GM21515 (cell line): Measurements from ENCODE around the gene GFER.
"Not testable (repeated sequence)": the region's sequence is repeated elsewhere in the genome, so short reads cannot be mapped to it uniquely, and the experiment has no call there.

Source experiments
- ATAC-seq: cut with Tn5 transposase; IDR thresholded peaks from one replicate; pipeline ENCODE4 v1.9.1; 2021; ENCODE audit not compliant: unreplicated experiment

Gene GFER

DNA sequence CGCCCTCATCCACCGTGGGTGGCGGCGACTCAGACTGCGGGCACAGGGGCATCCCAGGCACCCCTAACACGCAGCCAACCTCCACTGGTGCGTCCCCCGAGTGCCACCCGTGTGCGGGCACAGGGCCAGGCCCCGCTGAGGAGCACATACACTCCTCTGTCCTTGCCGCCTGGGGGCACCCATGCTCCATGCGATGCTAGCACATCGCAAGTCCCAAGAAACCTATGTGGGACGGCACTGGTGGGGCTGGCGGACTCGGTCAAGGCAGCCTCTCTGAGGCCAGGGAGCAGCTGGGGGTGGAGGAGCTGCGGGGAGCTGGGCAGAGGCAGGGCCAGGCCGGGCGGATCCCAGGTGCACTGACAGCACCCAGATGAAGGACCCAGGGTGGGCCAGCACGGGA, 21.7 kb downstream of the GFER start:
- no peak for ATAC-seq

DNA sequence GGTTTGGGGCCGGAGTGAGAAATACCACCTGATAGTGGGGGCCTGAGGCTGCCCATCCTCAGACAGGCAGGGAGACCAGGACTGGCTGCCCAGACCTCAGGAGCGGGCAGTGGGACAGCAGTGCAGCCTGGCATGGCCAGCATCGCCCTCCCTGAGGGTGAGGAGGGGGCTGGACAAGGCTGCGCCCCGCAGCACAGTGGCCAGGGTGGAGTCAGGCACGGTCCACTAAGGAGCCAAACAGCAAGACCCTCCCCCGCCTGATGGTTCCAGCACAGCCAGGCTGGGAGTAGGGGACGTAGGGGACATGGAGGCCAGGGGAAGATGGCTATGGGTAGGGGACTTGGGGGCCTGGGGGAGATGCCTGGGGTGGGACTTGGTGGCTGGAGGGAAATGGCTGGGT, 22.3 kb downstream of the GFER start:
- no peak for ATAC-seq

DNA sequence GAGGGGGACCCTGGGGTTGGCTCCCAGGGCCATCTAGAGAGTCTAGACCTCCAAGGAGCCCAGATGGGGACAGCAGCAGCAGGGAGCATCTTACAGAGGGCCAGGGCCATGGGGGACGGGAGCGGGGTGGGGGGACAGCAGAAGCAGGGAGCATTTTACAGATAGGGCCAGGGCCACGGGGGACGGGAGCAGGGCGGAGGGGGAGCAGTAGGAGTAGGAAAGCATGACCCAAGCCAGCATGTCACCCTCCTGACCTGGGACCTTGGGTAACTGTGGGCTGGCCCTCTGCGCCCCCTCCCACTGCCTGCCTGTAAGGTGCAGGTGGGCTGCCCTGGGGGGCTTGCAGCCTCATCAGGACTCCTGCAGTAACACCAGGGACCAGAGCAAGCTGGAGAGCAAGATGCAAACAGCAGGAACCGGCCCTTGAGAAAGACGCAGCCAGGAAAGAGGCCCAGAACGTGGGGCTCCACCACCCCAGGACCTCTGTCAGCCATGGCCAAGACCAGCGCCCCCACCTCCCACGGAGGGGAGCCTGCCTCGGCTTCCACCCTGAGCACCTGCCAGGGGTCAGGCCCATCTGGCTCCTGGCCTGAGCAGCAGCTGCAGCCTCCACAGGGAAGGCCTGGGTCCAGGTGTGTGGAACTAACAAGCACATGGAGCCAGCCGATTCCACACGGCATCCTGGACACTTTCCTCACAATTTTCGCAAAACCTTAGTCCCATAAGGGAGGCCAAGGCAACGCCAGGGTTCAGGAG, 23.3 kb downstream of the GFER start:
- ATAC-seq, result no peak

DNA sequence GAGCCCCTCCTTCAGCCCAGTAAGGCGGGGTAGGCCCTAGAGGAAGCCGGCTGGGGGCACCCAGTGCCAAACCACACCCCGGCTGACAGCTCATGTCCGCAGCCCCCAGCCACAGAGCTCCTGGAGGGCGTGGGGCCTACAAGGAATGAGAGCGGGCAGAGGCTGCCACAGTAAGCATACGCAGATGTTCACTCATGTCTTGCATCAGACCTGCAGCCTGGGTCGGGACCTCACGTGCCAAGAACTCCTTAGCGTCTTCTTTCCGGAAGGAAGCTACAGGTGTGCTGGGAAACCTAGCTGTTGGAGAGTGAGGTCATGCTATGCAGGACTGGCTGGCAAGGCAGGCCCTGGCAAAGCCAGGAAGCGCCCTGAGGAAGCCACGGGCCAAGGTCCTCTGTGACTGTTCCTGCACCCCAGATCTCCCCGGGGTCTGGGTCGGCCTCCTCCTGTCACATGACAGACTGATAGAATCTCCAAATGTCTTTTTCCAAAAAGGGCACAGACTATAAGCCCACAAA, 24.1 kb downstream of the GFER start:
- ATAC-seq, result no peak

DNA sequence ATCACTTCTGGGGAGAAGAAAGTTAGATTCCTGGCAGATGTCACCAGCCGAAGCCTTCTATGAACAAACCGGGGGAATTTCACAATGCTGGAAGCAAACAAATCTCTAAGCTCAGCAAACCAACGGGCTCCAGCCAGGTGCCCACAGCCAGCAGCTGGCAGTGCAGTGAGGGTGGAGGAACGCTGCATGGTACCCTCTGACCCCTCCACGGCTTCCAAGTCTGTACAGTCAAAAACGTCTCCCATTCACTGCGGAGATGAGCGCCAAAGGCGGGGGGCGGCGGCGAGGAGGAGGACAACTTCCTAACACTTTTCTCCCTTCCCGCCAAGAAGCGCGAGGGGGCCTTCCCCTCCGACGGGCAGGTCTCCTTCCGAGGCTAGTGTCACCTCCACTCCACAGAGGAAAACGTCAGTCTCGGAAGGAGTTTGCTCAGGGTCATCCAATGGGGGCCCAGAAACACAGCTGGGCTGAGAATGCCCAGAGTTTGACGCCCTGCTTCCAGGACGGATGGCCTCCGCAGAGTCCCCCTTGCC, 24.7 kb downstream of the GFER start:
- ATAC-seq, result no peak

DNA sequence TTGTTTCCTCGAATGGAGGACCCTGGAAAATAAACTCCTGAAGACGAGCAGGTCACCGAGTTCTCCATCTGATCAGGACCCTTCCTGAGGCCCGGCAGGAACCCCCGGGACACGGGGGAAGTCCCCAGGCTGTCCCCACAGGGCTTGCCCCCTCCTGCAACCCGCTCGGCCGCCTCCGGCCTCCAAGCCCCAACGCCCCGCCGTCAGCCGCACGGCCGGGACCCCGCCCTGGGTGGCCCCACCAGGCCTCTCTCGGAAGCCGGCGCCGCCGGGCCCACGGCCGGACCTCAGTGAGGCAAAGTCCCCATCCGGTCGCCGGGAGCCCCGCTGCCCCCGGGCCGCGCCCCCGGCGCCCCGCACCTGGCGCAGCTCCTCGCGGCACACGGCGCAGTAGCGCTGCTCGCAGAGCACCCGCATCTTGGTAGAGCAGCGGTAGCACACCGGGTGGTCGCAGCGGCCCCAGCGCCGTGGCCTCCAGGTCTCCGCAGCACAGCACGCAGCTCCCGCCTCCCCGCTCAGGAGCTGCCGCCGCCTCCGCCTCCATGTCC, 25.2 kb downstream of the GFER start:
- peak; percentile 30 for ATAC-seq

DNA sequence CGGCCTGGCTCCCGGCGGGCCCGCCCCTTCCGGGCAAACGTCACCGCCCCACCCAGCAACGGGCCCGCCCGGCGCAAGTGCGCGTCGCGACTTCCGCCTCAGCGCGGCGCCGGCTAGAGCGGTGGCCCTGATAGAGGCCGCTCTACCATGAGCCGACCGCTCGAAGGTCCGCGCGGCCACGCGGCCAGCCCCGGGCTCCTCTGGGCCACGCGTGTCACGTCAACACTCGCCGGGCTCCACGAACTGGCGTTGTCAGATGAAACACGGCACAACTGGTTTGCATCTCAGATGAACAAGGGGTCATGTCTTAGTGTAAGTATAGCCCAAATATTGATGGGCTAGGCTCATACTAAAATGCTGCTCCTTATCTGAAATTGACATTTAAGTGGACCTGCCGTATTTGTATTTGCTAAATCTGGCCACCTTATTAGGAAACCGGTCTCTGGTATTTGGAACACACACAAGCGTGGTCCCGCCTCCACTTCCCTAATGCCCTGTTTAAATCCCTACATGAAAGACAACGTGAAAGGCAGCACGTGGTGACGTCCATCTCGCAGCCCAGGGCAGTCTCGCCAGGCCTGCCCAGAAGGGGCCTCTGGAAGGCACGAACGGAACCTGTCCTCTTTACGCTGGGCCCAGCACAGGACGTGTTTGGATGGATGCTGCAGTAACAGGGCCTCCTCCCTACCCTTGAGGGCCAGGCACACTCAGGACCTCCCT, 26.0 kb downstream of the GFER start, which contains the start of gene ZNF598:
TSS of gene ZNF598 (minus strand) at position 31 of the 720 bp plus-strand sequence.
- peak; percentile 71 for ATAC-seq

DNA sequence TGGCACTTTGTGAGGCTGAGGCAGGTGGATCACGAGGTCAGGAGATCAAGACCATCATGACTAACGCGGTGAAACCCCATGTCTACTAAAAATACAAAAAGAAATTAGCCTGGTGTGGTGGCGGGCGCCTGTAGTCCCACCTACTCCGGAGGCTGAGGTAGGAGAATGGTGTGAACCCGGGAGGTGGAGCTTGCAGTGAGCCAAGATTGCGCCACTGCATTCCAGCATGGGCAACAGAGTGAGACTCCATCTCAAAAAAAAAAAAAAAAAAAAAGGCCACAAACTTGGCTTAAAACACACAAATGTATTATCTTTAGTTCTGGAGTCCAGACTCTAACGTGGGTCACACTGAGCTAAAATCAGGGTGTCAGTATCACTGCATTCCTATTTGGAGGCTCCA, 27.7 kb downstream of the GFER start:
- not testable (repeated sequence) for ATAC-seq

DNA sequence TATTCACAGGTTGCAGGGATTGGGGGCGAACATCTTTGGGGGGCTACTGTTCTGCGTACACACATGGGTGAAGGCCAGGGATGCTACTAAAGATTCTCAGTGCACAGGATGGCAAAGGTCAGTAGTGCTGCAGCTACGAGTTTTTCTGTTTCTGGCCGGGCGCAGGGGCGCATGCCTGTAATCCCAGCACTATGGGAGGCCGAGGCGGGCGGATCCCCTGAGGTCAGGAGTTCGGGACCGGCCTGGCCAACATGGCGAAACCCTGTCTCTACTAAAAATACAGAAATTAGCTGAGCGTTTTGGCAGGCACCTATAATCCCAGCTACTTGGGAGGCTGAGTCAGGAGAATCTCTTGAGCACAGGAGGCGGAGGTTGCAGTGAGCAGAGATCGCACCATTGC, 29.5 kb downstream of the GFER start:
- ATAC-seq, result no peak

DNA sequence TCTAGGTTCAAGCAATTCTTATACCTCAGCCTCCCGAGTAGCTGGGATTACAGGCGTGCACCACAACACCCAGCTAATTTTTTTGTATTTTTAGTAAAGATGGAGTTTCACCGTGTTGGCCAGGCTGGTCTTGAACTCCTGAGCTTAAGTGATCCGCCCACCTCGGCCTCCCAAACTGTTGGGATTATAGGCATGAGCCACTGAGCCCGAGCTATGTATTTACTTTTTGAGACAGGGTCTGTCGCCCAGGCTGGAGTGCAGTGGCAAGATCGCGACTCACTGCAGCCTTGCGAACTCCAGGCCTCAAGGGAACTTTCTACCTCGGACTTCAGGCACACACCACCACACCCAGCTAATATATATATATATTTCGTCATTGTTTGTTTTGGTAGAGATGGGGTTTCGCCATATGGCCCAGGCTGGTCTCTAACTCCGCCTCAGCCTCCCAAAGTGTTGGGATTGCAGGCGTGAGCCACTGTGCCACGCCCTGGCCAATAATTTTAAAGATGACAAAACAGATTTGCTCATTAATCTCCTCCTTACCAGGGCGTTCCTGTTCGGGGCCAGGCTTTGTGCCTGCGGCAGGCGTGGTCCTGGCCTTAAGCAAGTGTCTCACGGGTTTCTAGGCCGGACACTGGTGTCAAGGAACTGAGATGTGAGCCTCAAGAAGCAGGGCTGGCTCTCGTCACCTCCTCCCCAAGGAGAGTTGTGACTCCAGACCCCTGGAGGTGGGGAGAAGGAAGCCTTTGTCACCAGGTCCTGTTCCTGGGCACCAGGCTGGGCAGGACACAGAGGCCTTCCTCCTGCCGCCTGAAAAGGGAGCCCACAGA, 31.3 kb downstream of the GFER start:
- no peak for ATAC-seq

DNA sequence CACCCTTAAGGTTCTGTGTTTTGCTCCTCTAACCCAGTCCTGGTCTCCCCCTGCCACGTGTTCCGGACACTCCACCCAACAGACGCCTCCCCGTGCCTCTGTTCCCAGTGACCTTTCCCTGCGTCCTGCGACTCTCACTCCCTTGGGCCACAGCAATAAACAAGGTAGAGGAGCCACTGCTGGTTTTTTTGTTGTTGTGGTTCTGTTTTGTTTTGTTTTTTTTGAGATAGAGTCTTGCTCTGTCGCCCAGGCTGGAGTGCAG, 31.9 kb downstream of the GFER start:
- no peak for ATAC-seq

DNA sequence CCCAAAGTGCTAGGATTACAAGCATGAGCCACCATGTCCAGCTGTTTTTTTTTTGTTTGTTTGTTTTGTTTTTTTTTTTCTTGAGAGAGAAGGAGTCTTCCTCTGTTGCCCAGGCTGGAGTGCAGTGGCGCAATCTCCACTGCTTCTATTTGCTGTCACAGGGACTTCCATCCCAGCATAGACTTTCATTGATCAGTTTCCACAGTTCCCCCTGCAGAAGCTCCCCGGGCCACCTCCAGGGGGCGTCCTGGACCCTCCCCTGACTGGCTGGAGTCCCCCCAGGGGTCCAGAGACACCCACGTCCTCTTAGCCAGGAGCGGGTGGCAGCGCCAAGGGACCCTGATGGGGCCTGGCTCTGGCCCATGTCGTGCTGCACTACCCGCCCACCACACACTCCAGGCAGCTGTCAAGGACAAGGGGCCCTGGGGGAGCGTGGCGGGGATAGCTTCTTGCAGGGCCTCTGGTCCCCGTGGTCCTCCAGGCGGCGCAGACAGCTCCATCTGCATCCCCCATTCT, 32.5 kb downstream of the GFER start:
- no peak for ATAC-seq

DNA sequence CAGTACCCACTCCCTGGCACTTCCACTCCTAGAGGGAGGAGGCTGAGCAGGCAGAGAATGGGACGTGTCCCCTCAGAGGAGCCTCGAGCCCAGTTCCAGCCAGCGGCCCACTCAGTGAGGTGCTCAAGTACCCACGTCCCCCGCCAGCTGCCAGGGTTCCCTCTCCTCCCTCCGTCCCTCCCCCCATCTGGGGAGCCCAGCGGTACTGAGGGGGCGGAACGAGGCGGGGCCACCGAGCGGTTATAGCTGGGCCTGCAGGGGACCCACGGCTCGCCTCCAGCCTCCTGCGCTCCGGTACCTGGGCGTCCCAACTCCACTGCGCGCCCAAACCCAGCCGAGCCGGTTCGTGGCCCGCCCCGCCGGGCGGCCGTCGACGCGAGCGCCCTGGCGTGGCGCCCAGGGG, 35.5 kb downstream of the GFER start, which contains the start of gene NPW:
TSS of gene NPW (plus strand) at position 268 of the 403 bp plus-strand sequence.
- no peak for ATAC-seq

DNA sequence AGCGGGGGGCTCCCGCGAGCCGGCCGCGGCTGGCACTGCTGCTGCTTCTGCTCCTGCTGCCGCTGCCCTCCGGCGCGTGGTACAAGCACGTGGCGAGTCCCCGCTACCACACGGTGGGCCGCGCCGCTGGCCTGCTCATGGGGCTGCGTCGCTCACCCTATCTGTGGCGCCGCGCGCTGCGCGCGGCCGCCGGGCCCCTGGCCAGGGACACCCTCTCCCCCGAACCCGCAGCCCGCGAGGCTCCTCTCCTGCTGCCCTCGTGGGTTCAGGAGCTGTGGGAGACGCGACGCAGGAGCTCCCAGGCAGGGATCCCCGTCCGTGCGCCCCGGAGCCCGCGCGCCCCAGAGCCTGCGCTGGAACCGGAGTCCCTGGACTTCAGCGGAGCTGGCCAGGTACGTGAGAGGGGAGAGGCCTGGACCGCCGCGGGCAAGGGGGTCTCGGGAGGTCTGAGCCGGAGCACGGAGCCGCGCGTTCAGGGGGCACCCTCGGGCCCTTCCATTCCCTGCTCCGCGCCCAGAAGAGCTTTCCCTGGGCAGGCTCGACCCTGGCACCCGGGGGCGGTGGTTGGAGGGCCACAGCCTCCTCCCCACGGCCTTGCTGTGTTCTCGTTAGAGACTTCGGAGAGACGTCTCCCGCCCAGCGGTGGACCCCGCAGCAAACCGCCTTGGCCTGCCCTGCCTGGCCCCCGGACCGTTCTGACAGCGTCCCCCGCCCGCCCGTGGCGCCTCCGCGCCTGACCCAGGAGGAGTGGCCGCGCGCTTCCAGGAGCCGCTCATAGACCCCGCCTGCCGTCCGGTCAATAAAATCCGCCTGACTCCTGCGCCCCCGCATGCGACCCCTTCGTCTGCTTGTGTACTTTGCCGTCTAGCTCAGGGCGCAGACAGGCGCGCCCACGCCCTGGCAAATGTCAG, 36.2 kb downstream of the GFER start:
- no peak for ATAC-seq

DNA sequence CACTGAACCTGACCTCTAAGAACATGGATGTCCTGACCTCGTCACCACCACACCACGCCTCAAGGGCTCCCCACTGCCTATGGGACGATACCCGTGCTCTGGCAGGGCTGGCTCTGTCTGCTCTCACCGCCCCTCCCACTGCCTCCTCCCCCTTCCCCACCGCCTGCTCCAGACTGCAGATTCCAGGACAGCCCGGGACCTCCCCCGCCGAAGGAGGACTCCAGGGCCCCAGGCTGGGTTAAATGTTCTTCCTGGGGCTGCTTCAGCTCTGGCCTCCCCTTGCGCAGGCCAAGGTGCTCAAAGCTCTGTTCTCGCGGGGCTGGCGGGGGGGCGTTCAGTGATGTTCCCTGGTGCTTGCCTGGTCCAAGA, 38.7 kb downstream of the GFER start:
- no peak for ATAC-seq

DNA sequence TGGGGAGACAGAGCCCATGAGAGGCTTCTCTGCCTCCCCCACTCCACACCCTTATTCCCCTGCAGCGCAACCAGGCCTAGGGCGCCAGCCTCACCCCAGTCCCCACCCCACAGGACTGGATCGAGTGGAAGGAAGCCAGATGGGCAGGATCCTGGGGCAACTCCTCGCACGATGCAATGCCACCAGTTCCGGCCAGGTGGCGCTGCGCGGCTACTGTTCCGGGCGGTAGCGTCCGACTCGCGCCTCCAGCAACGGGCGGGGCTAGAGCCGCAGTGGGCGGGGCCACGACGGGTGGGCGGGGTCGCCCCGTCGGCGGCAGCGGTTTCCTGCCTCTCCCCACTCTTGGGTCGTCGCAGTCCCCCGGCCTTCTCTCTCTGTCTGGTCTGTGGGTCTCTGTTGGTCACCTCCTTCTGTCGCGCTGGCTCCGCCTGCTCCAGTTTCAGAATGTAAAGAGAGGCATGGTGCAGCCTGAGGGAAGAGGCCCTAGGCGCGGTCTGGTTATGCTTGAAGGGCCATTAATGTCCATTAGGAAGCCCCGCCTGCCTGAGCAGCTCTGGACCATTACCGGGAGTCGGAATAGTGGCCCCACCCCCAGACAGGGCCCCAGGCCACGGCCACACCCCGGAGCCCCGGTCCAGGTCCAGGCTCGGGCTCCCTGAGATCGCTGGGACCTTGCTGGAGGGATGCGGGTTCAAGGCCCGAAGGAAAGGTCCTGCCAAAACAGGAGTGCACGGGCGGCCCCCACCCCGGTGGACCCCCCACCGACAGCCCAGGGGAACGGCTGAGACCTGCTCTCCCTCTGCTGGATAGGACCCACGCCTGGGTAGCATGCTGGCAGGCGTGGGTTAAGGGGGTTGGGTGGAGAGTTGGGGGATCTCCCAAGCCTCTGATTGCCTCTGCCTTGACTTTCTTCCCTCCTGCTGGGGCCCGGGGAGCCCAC, 39.4 kb downstream of the GFER start:
- peak; percentile 69 for ATAC-seq

DNA sequence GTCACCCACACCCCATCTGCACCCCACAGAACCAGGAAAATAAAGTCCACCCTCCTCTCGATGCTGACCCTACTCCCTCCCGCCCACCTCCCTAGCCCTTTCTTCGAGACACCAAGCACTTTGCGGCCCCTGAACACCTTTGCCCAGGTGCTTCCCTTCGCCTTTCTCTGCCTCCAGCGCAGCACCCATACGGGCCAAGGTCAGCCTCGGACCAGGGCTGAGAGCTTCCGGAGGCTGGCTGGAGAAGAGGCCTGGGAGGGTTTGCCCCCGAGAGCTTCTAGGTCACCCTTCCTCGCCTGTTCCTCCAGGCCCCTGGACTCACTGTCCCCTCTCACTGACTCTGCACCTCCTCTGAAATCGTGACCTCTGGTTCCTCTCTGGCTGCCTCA, 40.0 kb downstream of the GFER start:
- ATAC-seq, result no peak

DNA sequence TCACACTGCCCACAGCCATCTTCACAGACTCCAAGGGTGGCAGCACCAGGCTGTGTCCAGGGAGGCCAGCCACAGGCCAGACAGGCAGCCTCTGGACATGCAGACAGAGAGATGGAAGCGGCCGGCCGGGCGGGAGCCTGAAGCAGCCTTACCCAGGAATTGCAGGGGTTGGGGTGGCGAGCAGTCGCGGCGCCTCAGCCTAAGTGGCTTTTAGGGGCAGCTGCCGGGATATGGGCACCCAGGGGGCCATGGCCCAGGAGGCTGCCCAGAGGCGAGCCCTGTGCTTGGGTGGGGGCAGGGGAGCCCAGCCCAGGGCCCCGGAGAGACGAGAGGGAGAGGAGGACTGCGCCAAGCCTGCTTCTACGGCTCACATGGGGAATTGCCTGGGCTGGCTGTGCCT, 41.3 kb downstream of the GFER start:
- no peak for ATAC-seq
